ENCODE data around the gene SLC35G2. TPM values are rescaled to one million over a fixed set of nuclear protein-coding genes. Genes with fewer than 3 reads are reported as not detected.
A peak's percentile ranks its signal among the peaks of the same experiment; 100 is the strongest.

SLC35G2 gene
- polyA plus RNA-seq, 2 of the 4 experiments (the other 2 are of a cell fraction): 17.2 to 34.8 TPM

GRCh38 chr3:136836511-136837156 lies 17.7 kb downstream of the SLC35G2 start:
- ChIA-PET CTCF (interaction anchor here (1.1 to 1.3 kb wide), 2 partner anchors 18 to 84 kb away, joined by 3 to 4 read pairs; partner anchors contain the start of gene STAG1), POLR2A (interaction anchor here (0.9 kb wide), 1 partner anchor 84 kb away, joined by 3 read pairs; the partner anchor contains the start of gene STAG1)
- H3K9me3 ChIP-seq: no peaks in the 10 kb centered on the region
- H3K4me2 ChIP-seq: peak overlapping the region; percentile 35; the same call in 2 of the 3 replicates
- ATAC-seq: no peak
- H3K4me3 ChIP-seq: no peak overlapping the region
- H3K27ac ChIP-seq: peak overlapping the region; percentile 54 to 71; a peak in 5 of 6 replicates
- FAIRE-seq: no peak
- peaks cover 47% of the 10 kb centered on the region for H3K4me1 ChIP-seq
- TF ChIP-seq REST (IDR thresholded peaks at IDR 0.05) (no peak), PHF8 (IDR thresholded peaks at IDR 0.05; ENCODE audit: borderline replicate concordance, low read depth) (no peak)
- no peak for DNase-seq (ENCODE audit: low read depth in 1 of 2, low spot score in 1 of 2)

GRCh38 chr3:136838641-136839555 lies 20.0 kb downstream of the SLC35G2 start:
- peak; percentile 15 for TF ChIP-seq MAFK (IDR thresholded peaks at IDR 0.05; ENCODE audit: partially characterized antibody)
- no peak for TF ChIP-seq MAZ (IDR thresholded peaks at IDR 0.05; ENCODE audit: borderline replicate concordance, low read depth, low read length)
- no peak for TF ChIP-seq E2F6 (IDR thresholded peaks at IDR 0.05; ENCODE audit: borderline replicate concordance, low read depth)
- FAIRE-seq (no peak), ATAC-seq (peak; percentile 70 to 76; a peak in 5 of 6 replicates), DNase-seq (ENCODE audit: low read depth in 1 of 2, low spot score in 1 of 2) (no peak)
- POLR2A ChIA-PET: interaction anchor here (0.7 to 2.3 kb wide), 4 partner anchors 20 to 643 kb away, joined by 4 to 15 read pairs (median 6); partner anchors contain the start of genes MSL2, NCK1, SLC35G2 and STAG1
- Histone ChIP-seq H3K4me1 (peaks cover 47% of the 10 kb centered on the region), H3K4me2 (peak overlapping the region; percentile 40), H3K9me3 (no peaks in the 10 kb centered on the region), H3K4me3 (no peak overlapping the region), H3K27ac (peak overlapping the region; percentile 31 to 74; a peak in 4 of 6 replicates)
- CTCF ChIA-PET: no interaction called here
- 65% methylated on average over 1 of the region's 1 CpG for WGBS (ENCODE audit: missing lambda C conversion rate)

GRCh38 chr3:136839556-136839931 lies 20.6 kb downstream of the SLC35G2 start:
- peak overlapping the region in 1 of 2 experiments; percentile 74; a peak in 3 of 6 replicates for H3K27ac ChIP-seq
- CTCF ChIA-PET: no interaction called here
- peaks cover 44% of the 10 kb centered on the region for H3K4me1 ChIP-seq
- FAIRE-seq (no peak), DNase-seq (ENCODE audit: low read depth in 1 of 2, low spot score in 1 of 2) (no peak), ATAC-seq (no peak)
- H3K4me3 ChIP-seq: no peak overlapping the region
- H3K4me2 ChIP-seq: peak overlapping the region; percentile 40
- POLR2A ChIA-PET: interaction anchor here (0.7 to 2.3 kb wide), 3 partner anchors 21 to 87 kb away, joined by 4 to 15 read pairs (median 7); partner anchors contain the start of genes NCK1, SLC35G2 and STAG1
- TF ChIP-seq JUN (IDR thresholded peaks at IDR 0.05) (no peak), JUNB (IDR thresholded peaks at IDR 0.05) (no peak), CHD2 (IDR thresholded peaks at IDR 0.05; ENCODE audit: low read length, partially characterized antibody) (no peak), POLR2A (IDR thresholded peaks at IDR 0.05; ENCODE audit: low read length) (no peak), USF2 (IDR thresholded peaks at IDR 0.05) (no peak), ZNF302 (CRISPR knock-in tag; IDR thresholded peaks at IDR 0.05) (no peak), EHMT2 (IDR thresholded peaks at IDR 0.05; ENCODE audit: low read depth) (no peak), CTCF (IDR thresholded peaks at IDR 0.05) (no peak), SREBF2 (IDR thresholded peaks at IDR 0.05) (no peak), MAFK (IDR thresholded peaks at IDR 0.05; ENCODE audit: partially characterized antibody) (no peak), PBX3 (IDR thresholded peaks at IDR 0.05) (no peak), HEYL (CRISPR knock-in tag; IDR thresholded peaks at IDR 0.05) (no peak), PHF8 (IDR thresholded peaks at IDR 0.05; ENCODE audit: borderline replicate concordance, low read depth) (no peak), CBX8 (IDR thresholded peaks at IDR 0.05) (no peak)
- H3K9me3 ChIP-seq: no peaks in the 10 kb centered on the region
